Measurements from ENCODE around the gene FAM47E.

GRCh38 chr4:76214177-76214675 is 37.3 kb upstream of the FAM47E start:
- peak; percentile 11 for TF ChIP-seq CTCF (IDR thresholded peaks at IDR 0.05; ENCODE audit: poor library complexity, severe bottlenecking)
- no peak for TF ChIP-seq REST (IDR thresholded peaks at IDR 0.05; ENCODE audit: borderline replicate concordance)
- TF ChIP-seq POLR2AphosphoS5 (IDR thresholded peaks at IDR 0.05): no peak
- TF ChIP-seq EZH2 (IDR thresholded peaks at IDR 0.05; ENCODE audit: borderline replicate concordance, insufficient read depth, low read length, poor library complexity, severe bottlenecking): no peak

All from neural cell (in vitro differentiated cells).